H9 (cell line): Measurements from ENCODE around the gene GPHN. TPM values are rescaled to one million over a fixed set of nuclear protein-coding genes. Genes with fewer than 3 reads are reported as not detected.

Experiments
- DNase-seq: peaks from one replicate; pipeline ENCODE4 v3.0.0-alpha.2; 2017
- H2AFZ ChIP-seq: one replicate; pipeline ENCODE4 v1.6.1; 2013; ENCODE audit warnings: mild to moderate bottlenecking, low read length, control low read depth, moderate library complexity
- H2AK5ac ChIP-seq: 2 replicates; pipeline ENCODE4 v1.6.1; 2013; ENCODE audit warnings: low read length, control low read depth, mixed read lengths; ENCODE audit not compliant: insufficient read length
- H2BK120ac ChIP-seq: one replicate; pipeline ENCODE4 v1.6.1; 2013; ENCODE audit warnings: low read depth, mild to moderate bottlenecking, low read length, control low read depth, inconsistent platforms; ENCODE audit not compliant: poor library complexity, severe bottlenecking
- H2BK12ac ChIP-seq: 2 replicates; pipeline ENCODE4 v1.6.1; 2013; ENCODE audit warnings: low read length, control low read depth, mixed read lengths, low read depth; ENCODE audit not compliant: insufficient read length
- H2BK15ac ChIP-seq: 2 replicates; pipeline ENCODE4 v1.6.1; 2013; ENCODE audit warnings: low read depth, low read length, control low read depth
- H2BK20ac ChIP-seq: one replicate; pipeline ENCODE4 v1.6.1; 2013; ENCODE audit warnings: low read depth, mild to moderate bottlenecking, low read length, control low read depth, inconsistent platforms; ENCODE audit not compliant: poor library complexity, severe bottlenecking
- H2BK5ac ChIP-seq: 2 replicates; pipeline ENCODE4 v1.6.1; 2013; ENCODE audit warnings: low read length, control low read depth, mixed read lengths; ENCODE audit not compliant: insufficient read length
- H3K14ac ChIP-seq: 2 replicates; pipeline ENCODE4 v1.6.1; 2013; ENCODE audit warnings: low read length, control low read depth; ENCODE audit not compliant: insufficient read depth
- H3K18ac ChIP-seq: 2 replicates; pipeline ENCODE4 v1.6.1; 2013; ENCODE audit warnings: low read depth, mild to moderate bottlenecking, mixed read lengths, low read length, control low read depth; ENCODE audit not compliant: insufficient read length
- H3K23ac ChIP-seq: 2 replicates; pipeline ENCODE4 v1.6.1; 2013; ENCODE audit warnings: low read length, control low read depth, mixed read lengths, low read depth; ENCODE audit not compliant: insufficient read length
- H3K23me2 ChIP-seq: 2 replicates; pipeline ENCODE4 v1.6.1; 2013; ENCODE audit warnings: low read depth, mild to moderate bottlenecking, mixed read lengths, low read length, control low read depth; ENCODE audit not compliant: insufficient read length, poor library complexity, severe bottlenecking
- H3K27ac ChIP-seq: 2 replicates; pipeline ENCODE4 v1.5.1; 2013; ENCODE audit warnings: low read length, control low read depth, mixed read lengths, low read depth; ENCODE audit not compliant: insufficient read length
- H3K27me3 ChIP-seq: 2 replicates; pipeline ENCODE4 v1.6.1; 2013; ENCODE audit warnings: low read length, control low read depth, inconsistent platforms; ENCODE audit not compliant: insufficient read depth
- H3K4ac ChIP-seq: 2 replicates; pipeline ENCODE4 v1.6.1; 2013; ENCODE audit warnings: low read depth, mild to moderate bottlenecking, control low read depth, inconsistent platforms, low read length, moderate library complexity
- H3K4me1 ChIP-seq: 2 replicates; pipeline ENCODE4 v1.6.1; 2013; ENCODE audit warnings: low read length, control low read depth, inconsistent platforms; ENCODE audit not compliant: insufficient read depth
- H3K4me2 ChIP-seq: 2 replicates; pipeline ENCODE4 v1.6.1; 2013; ENCODE audit warnings: low read length, control low read depth, mixed read lengths; ENCODE audit not compliant: insufficient read length, insufficient read depth
- H3K56ac ChIP-seq: 2 replicates; pipeline ENCODE4 v1.6.1; 2013; ENCODE audit warnings: low read depth, mild to moderate bottlenecking, mixed read lengths, low read length, control low read depth; ENCODE audit not compliant: insufficient read length
- H3K79me1 ChIP-seq: 2 replicates; pipeline ENCODE4 v1.6.1; 2013; ENCODE audit warnings: low read depth, mild to moderate bottlenecking, moderate library complexity, low read length, control low read depth, inconsistent platforms; ENCODE audit not compliant: insufficient read depth, poor library complexity, severe bottlenecking
- H3K79me2 ChIP-seq: 2 replicates; pipeline ENCODE4 v1.6.1; 2013; ENCODE audit warnings: low read length, control low read depth, inconsistent platforms; ENCODE audit not compliant: insufficient read depth
- H3K9ac ChIP-seq: 2 replicates; pipeline ENCODE4 v1.6.1; 2013; ENCODE audit warnings: low read length, control low read depth, mixed read lengths; ENCODE audit not compliant: insufficient read length; ENCODE audit errors: extremely low read depth
- H3K9me3 ChIP-seq: one replicate; pipeline ENCODE4 v1.6.1; 2013; ENCODE audit warnings: low read depth, low read length, inconsistent platforms; ENCODE audit not compliant: control insufficient read depth
- H3T11ph ChIP-seq: one replicate; pipeline ENCODE4 v1.6.1; 2013; ENCODE audit warnings: mild to moderate bottlenecking, low read length, control low read depth, inconsistent platforms
- H4K20me1 ChIP-seq: one replicate; pipeline ENCODE4 v1.6.1; 2013; ENCODE audit not compliant: control insufficient read depth, insufficient read length, insufficient read depth
- H4K5ac ChIP-seq: 2 replicates; pipeline ENCODE4 v1.6.1; 2013; ENCODE audit warnings: low read depth, mild to moderate bottlenecking, mixed read lengths, low read length, control low read depth; ENCODE audit not compliant: insufficient read length
- H4K8ac ChIP-seq: replicated peaks from 2 replicates; pipeline ENCODE4 v1.6.1; 2013; ENCODE audit warnings: low read length, control low read depth, mixed read lengths, low read depth; ENCODE audit not compliant: insufficient read length
- H4K91ac ChIP-seq: 2 replicates; pipeline ENCODE4 v1.6.1; 2013; ENCODE audit warnings: low read depth, mild to moderate bottlenecking, moderate library complexity, mixed read lengths, low read length, control low read depth; ENCODE audit not compliant: insufficient read length
- H3K27ac Mint-ChIP-seq, 3 experiments: 2 replicates in 2 of 3; 3 replicates in 1 of 3; pipeline ENCODE4 v1.8.0; 2020 to 2021; ENCODE audit warnings: mixed read lengths in 3 of 3, mild to moderate bottlenecking in 1 of 3, moderate library complexity in 1 of 3
- H3K27me3 Mint-ChIP-seq: 2 replicates; pipeline ENCODE4 v1.8.0; 2021; ENCODE audit warnings: low read depth, mild to moderate bottlenecking, moderate library complexity, mixed read lengths
- H3K36me3 Mint-ChIP-seq, 3 experiments: 2 replicates in 2 of 3; 3 replicates in 1 of 3; pipeline ENCODE4 v1.8.0; 2020 to 2021; ENCODE audit warnings: low read depth in 3 of 3, mixed read lengths in 3 of 3; ENCODE audit not compliant: insufficient read depth in 1 of 3
- H3K4me1 Mint-ChIP-seq, 2 experiments: 2 replicates each; pipeline ENCODE4 v1.8.0; 2020; ENCODE audit warnings: mixed read lengths in 2 of 2
- H3K4me3 Mint-ChIP-seq, 2 experiments: 2 replicates in 1 of 2; 3 replicates in 1 of 2; pipeline ENCODE4 v1.8.0; 2020 to 2021; ENCODE audit warnings: mild to moderate bottlenecking in 2 of 2, mixed read lengths in 2 of 2, moderate library complexity in 1 of 2
- H3K9me3 Mint-ChIP-seq, 2 experiments: 2 replicates in 1 of 2; 3 replicates in 1 of 2; pipeline ENCODE4 v1.8.0; 2020; ENCODE audit warnings: mild to moderate bottlenecking in 2 of 2, mixed read lengths in 2 of 2, moderate library complexity in 1 of 2
- CTCF ChIP-seq: fragments of 200-600 bp; sonication (generic); conservative IDR thresholded peaks from 3 replicates; pipeline ENCODE4 v1.8.0; 2021; ENCODE audit warnings: antibody characterized with exemption, mild to moderate bottlenecking
- WGBS: extraction: QIAGEN DNeasy Blood & Tissue Kit; methylation state at CpG from one replicate; pipeline ENCODE4 v1.1.7; 2013; ENCODE audit warnings: missing lambda C conversion rate, low lambda C conversion rate, mixed read lengths; ENCODE audit not compliant: insufficient read length; ENCODE audit errors: extremely low coverage; 5-methylcytosine and 5-hydroxymethylcytosine counted together
- total RNA-seq: library from RNA; stranded (reverse); gene quantifications from 2 replicates; pipeline ENCODE4 v1.2.1, GENCODE V29; 2021

GPHN gene
- total RNA-seq, 1 experiment from 2014 or later: 16.1 TPM

GRCh38 chr14:66717561-66718140 is 209.7 kb downstream of the GPHN start:
- Histone ChIP-seq H3T11ph (no peak overlapping the region), H3K27ac (no peak overlapping the region), H4K20me1 (no peaks in the 10 kb centered on the region), H2AK5ac (no peak overlapping the region), H3K14ac (no peak overlapping the region), H3K4me2 (no peak overlapping the region), H3K79me1 (no peaks in the 10 kb centered on the region), H3K56ac (no peak overlapping the region), H3K23me2 (no peaks in the 10 kb centered on the region), H2BK5ac (no peak overlapping the region), H2AFZ (no peak overlapping the region), H3K23ac (no peak overlapping the region), H4K91ac (no peak overlapping the region), H3K18ac (no peak overlapping the region), H2BK120ac (no peak overlapping the region), H2BK20ac (no peak overlapping the region), H3K9ac (no peak overlapping the region), H4K5ac (no peak overlapping the region), H3K79me2 (no peaks in the 10 kb centered on the region), H3K4me1 (no peaks in the 10 kb centered on the region; the same call in 1 of the 2 replicates), H3K4ac (no peak overlapping the region), H2BK15ac (no peak overlapping the region), H4K8ac (no peak overlapping the region), H3K9me3 (no peaks in the 10 kb centered on the region), H2BK12ac (no peak overlapping the region), H3K27me3 (no peaks in the 10 kb centered on the region)
- H3K36me3 Mint-ChIP-seq: peaks cover 13 to 21% (median 15%) of the 10 kb centered on the region in 3 experiments
- H3K27ac Mint-ChIP-seq: no peak overlapping the region
- TF ChIP-seq CTCF: no peak
- no peak overlapping the region for H3K4me3 Mint-ChIP-seq
- peaks cover 12 to 15% of the 10 kb centered on the region in 2 experiments; a peak in 4 of 5 replicates for H3K9me3 Mint-ChIP-seq
- no CpG with 5 or more reads among the region's 7 CpGs for WGBS
- DNase-seq: no peak
- H3K27me3 Mint-ChIP-seq: no peaks in the 10 kb centered on the region
- peaks cover 14 to 15% of the 10 kb centered on the region in 2 experiments for H3K4me1 Mint-ChIP-seq
